ENCODE data around the gene COL26A1.
"Not testable (repeated sequence)": the region's sequence is repeated elsewhere in the genome, so short reads cannot be mapped to it uniquely, and the experiment has no call there.

COL26A1 gene

DNA sequence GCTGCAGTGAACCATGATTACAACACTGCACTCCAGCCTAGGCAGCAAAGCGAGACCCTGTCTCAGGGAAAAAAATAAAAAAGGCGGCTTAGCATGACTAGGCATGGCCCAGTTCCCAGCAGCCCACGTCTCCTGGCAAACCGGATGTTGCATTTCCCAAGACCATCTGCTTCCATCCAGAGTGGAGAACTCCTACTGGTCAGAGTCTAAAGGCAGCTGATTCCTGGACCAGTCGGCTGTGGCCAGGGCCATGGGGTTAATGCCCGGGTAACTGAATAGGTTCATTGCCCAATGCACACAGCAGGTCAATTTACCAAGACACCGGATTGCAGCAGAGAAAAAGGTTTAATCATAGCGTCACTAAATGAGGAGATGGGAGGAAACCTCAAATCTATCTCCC is 133.3 kb downstream of the COL26A1 start:
- no peak for DNase-seq (ENCODE audit: low spot score)

- no peak for DNase-seq (ENCODE audit: low spot score)
Measured at GRCh38 chr7:101501351-101501750, 138.7 kb downstream of the COL26A1 start.

DNA sequence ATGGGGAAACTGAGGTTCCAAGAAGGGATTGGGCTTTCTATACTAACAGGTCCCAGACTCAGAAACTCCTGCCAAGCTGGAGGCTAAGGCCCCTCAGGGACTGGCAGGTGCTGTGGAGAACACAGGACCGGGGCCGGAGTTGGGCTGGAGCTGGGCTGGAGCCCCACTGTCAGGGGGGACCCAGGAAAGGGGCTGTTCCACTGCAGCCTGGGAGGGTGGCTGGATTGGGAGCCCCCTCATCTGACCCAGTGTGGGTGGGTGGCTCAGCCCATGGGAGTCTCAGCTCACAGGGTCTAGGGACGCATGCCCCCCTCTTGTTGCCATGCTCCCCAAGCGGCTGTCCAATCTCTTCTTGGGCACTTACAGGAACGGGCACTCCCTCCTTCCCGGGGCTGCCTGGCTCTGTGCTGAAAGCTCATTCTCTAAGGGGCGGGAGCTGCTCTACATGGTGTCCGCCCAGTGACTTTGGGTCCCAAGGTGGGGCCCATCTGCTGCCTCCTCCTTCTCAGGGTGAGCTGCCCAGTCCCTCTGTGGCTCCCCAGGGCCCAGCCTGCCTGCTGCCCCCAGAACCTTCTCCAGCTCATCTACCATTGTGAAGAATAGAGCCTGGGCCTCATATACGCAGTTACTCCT is 139.9 kb downstream of the COL26A1 start:
- no peak for DNase-seq (ENCODE audit: low spot score)

DNA sequence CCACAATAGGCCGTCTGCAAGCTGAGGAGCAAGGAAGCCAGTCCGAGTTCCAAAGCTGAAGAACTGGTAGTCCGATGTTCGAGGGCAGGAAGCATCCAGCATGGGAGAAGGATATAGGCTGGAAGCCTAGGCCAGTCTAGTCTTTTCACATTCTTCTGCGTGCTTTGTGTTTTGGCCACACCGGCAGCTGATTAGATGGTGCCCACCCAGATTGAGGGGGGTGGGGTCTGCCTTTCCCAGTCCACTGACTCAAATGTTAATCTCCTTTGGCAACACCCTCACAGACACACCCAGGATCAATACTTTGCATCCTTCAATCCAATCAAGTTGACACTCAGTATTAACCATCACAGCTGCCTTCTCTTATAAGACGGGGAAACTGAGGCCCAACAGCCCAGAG is 142.8 kb downstream of the COL26A1 start:
- not testable (repeated sequence) for DNase-seq (ENCODE audit: low spot score)

DNA sequence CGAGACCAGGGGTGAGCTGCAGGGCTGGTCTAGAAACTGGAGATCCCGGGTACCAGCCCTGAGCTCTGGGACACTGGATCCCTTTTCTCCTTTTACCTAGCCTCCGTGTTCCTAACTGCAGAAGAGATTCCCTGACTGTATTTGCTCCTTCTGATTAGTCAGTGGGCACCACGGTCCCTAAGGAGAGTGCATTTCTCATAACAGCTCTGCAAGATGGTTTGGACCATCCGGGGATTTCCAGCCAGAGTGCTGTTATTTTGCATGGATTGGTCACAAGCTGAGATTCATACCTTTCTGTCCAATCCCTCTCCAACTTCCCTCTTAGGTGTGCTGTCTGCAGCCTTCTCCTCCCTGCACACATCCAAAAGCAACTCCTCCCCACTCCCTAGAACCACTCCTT is 143.9 kb downstream of the COL26A1 start:
- no peak for DNase-seq (ENCODE audit: low spot score)

DNA sequence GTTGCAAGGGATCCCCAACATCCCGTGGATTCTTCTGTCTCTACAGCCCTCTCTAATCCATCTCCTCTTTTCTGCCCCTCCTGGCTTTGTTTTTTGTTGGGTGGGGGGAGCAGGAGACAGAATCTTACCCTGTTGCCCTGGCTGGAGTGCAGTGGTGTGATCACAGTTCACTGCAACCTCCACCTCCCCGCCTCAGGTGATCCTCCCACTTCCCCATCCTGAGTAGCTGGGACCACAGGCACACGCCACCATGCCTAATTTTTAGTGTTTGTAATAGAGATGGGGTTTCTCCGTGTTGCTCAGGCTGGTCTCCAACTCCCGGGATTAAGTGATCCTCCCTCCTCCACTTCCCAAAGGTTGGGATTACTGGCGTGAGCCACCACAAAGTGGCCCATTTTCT is 144.7 kb downstream of the COL26A1 start:
- DNase-seq (ENCODE audit: low spot score): no peak

- DNase-seq (ENCODE audit: low spot score): no peak
Measured at GRCh38 chr7:101507791-101508252, 145.1 kb downstream of the COL26A1 start.

- no peak for DNase-seq (ENCODE audit: low spot score)
Measured at GRCh38 chr7:101510297-101510696, 147.6 kb downstream of the COL26A1 start.

DNA sequence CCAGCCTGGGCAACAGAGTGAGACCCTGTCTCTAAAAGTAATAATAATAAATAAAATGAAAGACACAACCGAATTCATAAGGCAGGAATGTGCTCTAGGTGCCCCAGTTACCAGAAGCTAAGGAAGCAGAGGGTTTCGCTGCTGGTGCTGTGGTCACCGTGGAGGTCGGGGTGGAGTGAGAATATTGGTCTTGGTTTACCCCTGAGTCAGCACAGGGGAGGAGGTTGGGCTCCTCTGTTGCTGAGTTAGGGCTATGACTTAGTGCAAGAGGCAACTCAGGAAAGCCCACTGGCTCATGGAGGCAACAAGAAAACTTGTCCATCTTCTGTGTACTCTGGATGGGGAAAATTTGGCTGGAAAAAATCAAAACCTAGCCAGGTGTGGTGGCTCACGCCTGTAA is 149.3 kb downstream of the COL26A1 start:
- DNase-seq (ENCODE audit: low spot score): no peak

DNA sequence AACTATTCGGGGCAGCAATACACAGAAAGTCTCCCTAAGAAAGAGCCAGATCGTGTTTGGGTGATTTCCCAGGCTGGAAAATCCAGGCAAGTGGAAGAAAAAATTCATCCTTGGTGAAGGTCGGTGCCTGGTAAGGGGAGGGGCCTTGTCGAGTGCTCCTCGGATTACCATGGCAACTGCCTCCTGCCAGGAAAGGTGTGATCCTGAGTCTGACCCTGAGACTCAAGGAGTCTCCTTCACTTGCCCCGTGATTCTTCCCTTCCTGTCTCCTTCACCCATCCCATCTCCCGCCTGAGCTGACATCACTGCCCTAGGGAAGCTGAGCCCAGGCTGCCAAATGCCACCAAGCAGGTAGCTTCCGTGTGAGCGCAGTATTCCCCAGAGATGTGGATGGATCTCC is 154.2 kb downstream of the COL26A1 start:
- DNase-seq (ENCODE audit: low spot score): no peak

DNA sequence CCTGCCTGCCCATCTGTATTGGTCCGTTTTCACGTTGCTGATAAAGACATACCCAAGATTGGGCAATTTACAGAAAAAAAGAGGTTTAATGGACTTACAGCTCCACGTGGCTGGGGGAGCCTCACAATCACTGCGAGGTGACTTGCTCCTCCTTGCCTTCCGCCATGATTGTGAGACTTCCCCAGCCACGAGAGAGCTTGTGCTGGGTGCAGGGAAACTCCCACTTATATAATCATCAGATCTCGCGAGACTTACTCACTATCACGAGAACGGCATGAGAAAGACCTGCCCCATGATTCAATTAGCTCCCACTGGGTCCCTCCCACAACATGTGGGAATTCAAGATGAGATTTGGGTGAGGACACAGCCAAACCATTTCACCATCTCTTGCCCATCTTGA is 154.6 kb downstream of the COL26A1 start:
- DNase-seq (ENCODE audit: low spot score): no peak

DNA sequence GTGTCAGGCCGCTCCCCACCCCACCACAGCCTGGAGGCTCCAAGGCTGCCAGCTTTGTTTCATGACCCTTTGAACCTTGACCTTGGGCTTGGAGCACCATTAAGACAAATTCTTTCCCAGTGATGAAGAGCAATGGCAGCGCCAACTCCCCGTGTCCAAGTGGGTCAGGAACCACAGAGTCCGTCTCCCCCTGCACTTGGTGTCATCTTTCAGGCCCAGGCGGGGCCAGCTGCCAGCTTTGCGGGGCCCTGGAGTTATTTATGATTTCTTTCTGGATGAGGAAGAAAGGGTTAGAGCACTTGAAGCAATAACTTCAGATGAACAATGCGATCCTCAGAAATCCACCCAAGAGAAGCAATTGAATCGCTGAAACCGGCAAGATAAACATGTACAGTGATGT is 155.7 kb downstream of the COL26A1 start:
- peak; percentile 59 for DNase-seq (ENCODE audit: low spot score)

DNA sequence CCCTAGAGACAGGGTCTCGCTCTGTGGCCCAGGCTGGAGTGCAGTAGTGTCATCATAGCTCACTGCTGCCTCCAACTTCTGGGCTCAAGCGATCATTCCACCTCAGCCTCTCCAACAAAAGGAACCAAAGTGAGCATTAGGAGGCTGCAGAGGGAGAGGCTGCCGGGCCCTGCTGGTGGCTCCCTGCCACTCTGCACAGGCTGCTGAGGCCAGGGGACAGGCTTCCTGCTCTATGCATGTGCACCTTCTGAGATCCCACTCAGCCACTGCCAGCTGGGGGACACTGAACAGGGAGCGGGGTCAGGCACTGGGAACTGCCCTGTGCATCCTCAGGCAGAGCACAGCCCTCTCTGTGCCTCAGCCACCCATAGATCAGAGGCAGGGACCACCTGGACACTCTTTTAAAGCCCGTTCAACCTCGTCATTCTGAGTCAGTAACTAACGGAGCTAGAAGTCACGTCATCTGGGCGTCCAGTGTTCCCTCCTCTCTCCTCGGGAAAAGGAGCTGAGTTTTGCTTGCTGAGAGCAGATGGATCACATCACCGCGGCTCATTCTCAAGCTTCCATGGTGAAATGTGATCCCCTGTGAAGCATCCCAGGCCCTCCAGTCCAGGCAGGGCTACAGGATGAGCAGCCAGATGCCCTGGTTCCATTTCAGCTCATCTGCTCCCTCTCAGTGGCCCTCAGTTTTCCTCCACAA is 156.8 kb downstream of the COL26A1 start:
- peak; percentile 71 for DNase-seq (ENCODE audit: low spot score)

GRCh38 chr7:101521430-101521925 is 158.8 kb downstream of the COL26A1 start:
- no peak for DNase-seq (ENCODE audit: low spot score)

GRCh38 chr7:101522021-101522420 is 159.3 kb downstream of the COL26A1 start:
- no peak for DNase-seq (ENCODE audit: low spot score)

GRCh38 chr7:101527844-101528667 is 165.4 kb downstream of the COL26A1 start:
- DNase-seq (ENCODE audit: low spot score): no peak

- no peak for DNase-seq (ENCODE audit: low spot score)
Measured at GRCh38 chr7:101529560-101529959, 166.9 kb downstream of the COL26A1 start.

GRCh38 chr7:101531726-101532357 is 169.2 kb downstream of the COL26A1 start:
- no peak for DNase-seq (ENCODE audit: low spot score)

GRCh38 chr7:101532400-101533102 is 169.9 kb downstream of the COL26A1 start:
- no peak for DNase-seq (ENCODE audit: low spot score)

- no peak for DNase-seq (ENCODE audit: low spot score)
Measured at GRCh38 chr7:101533103-101533465, 170.4 kb downstream of the COL26A1 start.

DNA sequence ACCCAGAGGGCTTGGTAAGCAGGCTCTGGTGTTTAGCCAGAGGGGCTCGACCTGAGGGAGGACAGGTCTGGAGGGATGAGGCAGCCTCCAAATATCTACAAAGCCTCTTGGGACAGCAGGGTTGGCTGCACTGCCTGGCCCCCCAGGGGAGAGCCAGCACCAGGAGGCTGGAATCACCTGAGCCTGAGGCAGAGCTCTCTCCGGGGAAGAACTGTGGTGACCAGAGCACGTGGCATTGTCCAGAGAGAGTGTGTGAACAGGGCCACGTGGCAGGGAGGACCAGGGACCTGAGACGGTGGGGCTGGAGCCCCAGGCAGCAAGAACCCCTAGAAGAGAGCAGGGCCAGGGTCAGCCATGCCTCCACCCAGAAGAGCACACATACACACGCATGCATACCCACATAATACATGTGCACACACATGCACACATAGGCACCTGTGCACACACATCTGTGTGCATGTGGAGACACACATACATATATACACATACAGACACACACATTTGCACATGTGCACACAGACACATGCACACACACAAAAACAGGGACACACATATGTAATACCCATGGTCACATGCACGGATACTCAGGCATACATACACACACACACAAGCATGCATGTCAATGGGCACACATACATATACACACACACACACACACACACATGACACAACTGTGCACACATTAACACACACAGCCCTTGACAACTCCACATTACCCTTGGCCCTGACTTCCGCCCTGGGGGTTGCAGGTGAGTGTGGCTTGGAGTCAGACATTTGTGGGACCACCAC is 171.5 kb downstream of the COL26A1 start:
- DNase-seq (ENCODE audit: low spot score): no peak

Data from AG20443 (cell line).